ENCODE results near the gene TTC21A. TPM values are rescaled to one million over a fixed set of nuclear protein-coding genes. Genes with fewer than 3 reads are reported as not detected.

The TTC21A gene
- total RNA-seq, 1 experiment from 2014 or later: 7.7 TPM

DNA sequence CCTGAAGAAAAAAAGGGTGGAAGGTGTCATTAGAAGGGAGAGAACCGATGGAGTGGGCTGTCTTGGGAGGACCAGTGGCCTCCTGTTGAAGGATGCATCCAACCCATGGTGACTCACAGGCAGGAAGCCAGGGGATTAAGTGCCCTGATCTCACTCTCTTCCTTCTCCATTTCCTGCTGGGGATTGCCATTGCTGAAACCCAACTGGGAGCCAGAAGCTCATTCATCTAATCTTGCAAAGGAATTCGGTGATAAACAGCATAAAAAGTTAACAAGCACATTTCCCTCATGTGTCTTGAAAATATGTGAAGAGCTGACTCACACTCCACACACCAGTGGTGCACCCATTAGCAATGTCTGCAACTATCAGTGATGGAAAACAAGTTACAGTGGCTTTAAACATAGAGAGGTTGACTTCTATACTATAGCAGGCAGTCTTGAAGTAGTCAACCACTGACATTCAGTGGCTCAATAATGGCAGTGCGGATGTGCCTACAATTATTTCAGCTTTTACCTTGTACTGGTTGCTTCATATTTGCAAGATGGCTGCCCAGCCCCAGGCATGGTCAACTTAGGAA lies 58.7 kb downstream of the TTC21A start:
- Histone ChIP-seq H3K27ac (ENCODE audit: low read length) (no peak overlapping the region), H3K4me1 (ENCODE audit: control insufficient read depth, insufficient read depth, low read length) (no peaks in the 10 kb centered on the region), H3K36me3 (ENCODE audit: control insufficient read depth, insufficient read depth, low read length) (no peaks in the 10 kb centered on the region), H3K4me3 (ENCODE audit: low read depth in 2 of 2, low read length in 2 of 2) (no peak overlapping the region), H3K9me3 (ENCODE audit: control insufficient read depth, insufficient read depth, low read depth, low read length) (no peaks in the 10 kb centered on the region), H3K27me3 (ENCODE audit: control insufficient read depth, insufficient read depth, low read length) (no peaks in the 10 kb centered on the region)
- in situ Hi-C loops (cut with HindIII; ENCODE audit: low pct_unique_long_range_greater_than_20kb, low sequenced_read_pairs) (no loop called here), intact Hi-C loops (cut with micrococcal nuclease; ENCODE audit: unreplicated experiment) (no loop called here)
- CTCF ChIA-PET: no interaction called here
- ATAC-seq (no peak), DNase-seq (ENCODE audit: low read depth, low spot score) (no peak)
- no TSS peak for BruUV-seq (replicated peaks)
- POLR2A ChIA-PET: no interaction called here
- TF ChIP-seq CTCF (IDR thresholded peaks at IDR 0.05) (no peak), TCF7L2 (IDR thresholded peaks at IDR 0.05; ENCODE audit: low read depth, low read length) (no peak), REST (IDR thresholded peaks at IDR 0.05; ENCODE audit: insufficient read depth in 1 of 2, low read depth in 2 of 2, low read length in 1 of 2) (no peak), SIN3A (IDR thresholded peaks at IDR 0.05; ENCODE audit: borderline replicate concordance, insufficient read depth, low read depth, low read length) (no peak), POLR2AphosphoS5 (IDR thresholded peaks at IDR 0.05; ENCODE audit: low read depth, low read length) (no peak)

GRCh38 chr3:39166932-39167532 lies 59.6 kb downstream of the TTC21A start:
- no TSS peak for BruUV-seq (replicated peaks)
- CTCF ChIA-PET: no interaction called here
- Histone ChIP-seq H3K4me3 (ENCODE audit: low read depth in 2 of 2, low read length in 2 of 2) (no peak overlapping the region), H3K4me1 (ENCODE audit: control insufficient read depth, insufficient read depth, low read length) (no peaks in the 10 kb centered on the region), H3K36me3 (ENCODE audit: control insufficient read depth, insufficient read depth, low read length) (no peaks in the 10 kb centered on the region), H3K9me3 (ENCODE audit: control insufficient read depth, insufficient read depth, low read depth, low read length) (no peaks in the 10 kb centered on the region), H3K27ac (ENCODE audit: low read length) (no peak overlapping the region), H3K27me3 (ENCODE audit: control insufficient read depth, insufficient read depth, low read length) (no peaks in the 10 kb centered on the region)
- POLR2A ChIA-PET: no interaction called here
- intact Hi-C loops (cut with micrococcal nuclease; ENCODE audit: unreplicated experiment): no loop called here
- in situ Hi-C loops (cut with HindIII; ENCODE audit: low pct_unique_long_range_greater_than_20kb, low sequenced_read_pairs): no loop called here
- TF ChIP-seq SIN3A (IDR thresholded peaks at IDR 0.05; ENCODE audit: borderline replicate concordance, insufficient read depth, low read depth, low read length): no peak
- no peak for TF ChIP-seq POLR2AphosphoS5 (IDR thresholded peaks at IDR 0.05; ENCODE audit: low read depth, low read length)
- TF ChIP-seq REST (IDR thresholded peaks at IDR 0.05; ENCODE audit: insufficient read depth in 1 of 2, low read depth in 2 of 2, low read length in 1 of 2): no peak
- TF ChIP-seq TCF7L2 (IDR thresholded peaks at IDR 0.05; ENCODE audit: low read depth, low read length): no peak
- TF ChIP-seq CTCF (IDR thresholded peaks at IDR 0.05): no peak
- ATAC-seq (no peak), DNase-seq (ENCODE audit: low read depth, low spot score) (no peak)

Data from Panc1 (cell line).